ENCODE data around the gene HDGF. TPM values are rescaled to one million over a fixed set of nuclear protein-coding genes. Genes with fewer than 3 reads are reported as not detected.

HDGF gene
- total RNA-seq, 1 donor from 2014 or later: 153 TPM

GRCh38 chr1:156747742-156748669 is 3.5 kb downstream of the HDGF start:
- intact Hi-C loops (cut with DNase I): loop anchor here (2.0 to 10.0 kb wide), 2 partner anchors 247 to 623 kb away; partner anchors contain the start of gene MEF2D
- DNase-seq (ENCODE audit: low spot score in 2 of 2): no peak
- Histone ChIP-seq H3K4me3 (peak overlapping the region; percentile 73 to 91), H3K27ac (peak overlapping the region; percentile 89 to 99), H3K36me3 (peaks cover 12 to 23% of the 10 kb centered on the region in 2 donors), H3K9me3 (no peaks in the 10 kb centered on the region), H3K27me3 (no peaks in the 10 kb centered on the region), H3K4me1 (peaks cover 16 to 46% of the 10 kb centered on the region in 2 donors)
- no peak for TF ChIP-seq CTCF (IDR thresholded peaks at IDR 0.05)

GRCh38 chr1:156746728-156747631 is 4.5 kb downstream of the HDGF start:
- intact Hi-C loops (cut with DNase I): loop anchor here (10.0 kb wide), 1 partner anchor 622 kb away; no protein-coding TSS in a partner anchor
- TF ChIP-seq CTCF (IDR thresholded peaks at IDR 0.05): peak in 2 of 3 experiments; percentile 3 to 5
- Histone ChIP-seq H3K27me3 (no peaks in the 10 kb centered on the region), H3K9me3 (no peaks in the 10 kb centered on the region), H3K4me3 (peak overlapping the region; percentile 73 to 91), H3K36me3 (peaks cover 19 to 33% of the 10 kb centered on the region in 2 donors), H3K27ac (peak overlapping the region; percentile 89 to 99), H3K4me1 (peaks cover 16 to 41% of the 10 kb centered on the region in 2 donors)
- DNase-seq (ENCODE audit: low spot score in 2 of 2): peak; percentile 87 to 99

GRCh38 chr1:156746406-156746727 is 5.1 kb downstream of the HDGF start:
- Histone ChIP-seq H3K27me3 (no peaks in the 10 kb centered on the region), H3K9me3 (no peaks in the 10 kb centered on the region), H3K27ac (peak overlapping the region; percentile 89 to 99), H3K36me3 (peaks cover 20 to 39% of the 10 kb centered on the region in 2 donors), H3K4me1 (peaks cover 16 to 47% of the 10 kb centered on the region in 2 donors), H3K4me3 (peak overlapping the region; percentile 73 to 75)
- no peak for DNase-seq (ENCODE audit: low spot score in 2 of 2)
- TF ChIP-seq CTCF (IDR thresholded peaks at IDR 0.05): no peak
- intact Hi-C loops (cut with DNase I): loop anchor here (10.0 kb wide), 1 partner anchor 622 kb away; no protein-coding TSS in a partner anchor

- Histone ChIP-seq H3K4me3 (peak overlapping the region; percentile 73 to 75), H3K27ac (peak overlapping the region; percentile 89 to 99), H3K9me3 (no peaks in the 10 kb centered on the region), H3K4me1 (peaks cover 16 to 48% of the 10 kb centered on the region in 2 donors), H3K27me3 (no peaks in the 10 kb centered on the region), H3K36me3 (peaks cover 20 to 40% of the 10 kb centered on the region in 2 donors)
- intact Hi-C loops (cut with DNase I): loop anchor here (10.0 kb wide), 1 partner anchor 621 kb away; no protein-coding TSS in a partner anchor
- DNase-seq (ENCODE audit: low spot score in 2 of 2): no peak
- TF ChIP-seq CTCF (IDR thresholded peaks at IDR 0.05): no peak
Measured at GRCh38 chr1:156745881-156746280, 5.6 kb downstream of the HDGF start.

DNA sequence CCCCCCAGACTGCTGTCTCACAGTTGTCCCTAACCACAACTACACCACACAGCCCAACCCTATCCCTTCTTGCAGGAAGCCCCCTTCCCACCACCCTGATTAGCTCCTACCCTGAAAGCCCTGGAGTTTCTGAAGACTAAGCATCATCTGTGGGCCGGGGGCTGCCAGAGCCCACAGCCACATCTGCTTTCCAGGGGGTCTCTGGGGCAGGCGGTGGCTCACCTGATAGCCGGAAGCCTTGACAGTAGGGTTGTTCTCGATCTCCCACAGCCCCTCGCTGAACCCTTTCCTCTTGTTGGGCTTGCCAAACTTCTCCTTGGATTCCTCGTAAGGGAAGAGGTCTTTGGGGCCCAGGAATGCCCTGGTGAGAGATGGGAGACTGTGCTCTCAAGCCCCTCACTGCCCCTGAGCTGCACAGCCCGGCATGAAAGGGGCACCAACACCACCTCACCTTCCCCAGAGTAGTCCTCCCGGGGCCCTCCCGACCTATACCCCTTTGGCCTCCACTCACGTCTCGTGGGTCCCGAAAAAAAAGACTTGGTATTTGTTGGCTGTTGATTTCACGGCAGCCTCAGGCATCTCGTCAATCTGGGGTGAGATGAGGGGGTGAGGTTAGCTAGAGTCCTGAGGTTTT is 6.6 kb downstream of the HDGF start:
- peaks cover 20 to 40% of the 10 kb centered on the region in 2 donors for H3K36me3 ChIP-seq
- no peaks in the 10 kb centered on the region for H3K9me3 ChIP-seq
- H3K27ac ChIP-seq: peak overlapping the region; percentile 89 to 99
- no peaks in the 10 kb centered on the region for H3K27me3 ChIP-seq
- TF ChIP-seq CTCF (IDR thresholded peaks at IDR 0.05): no peak
- H3K4me1 ChIP-seq: peaks cover 19 to 54% of the 10 kb centered on the region in 2 donors
- no peak for DNase-seq (ENCODE audit: low spot score in 2 of 2)
- intact Hi-C loops (cut with DNase I): loop anchor here (10.0 kb wide), 1 partner anchor 620 kb away; no protein-coding TSS in a partner anchor
- H3K4me3 ChIP-seq: no peak overlapping the region
